ENCODE results near the gene STAM.

DNA sequence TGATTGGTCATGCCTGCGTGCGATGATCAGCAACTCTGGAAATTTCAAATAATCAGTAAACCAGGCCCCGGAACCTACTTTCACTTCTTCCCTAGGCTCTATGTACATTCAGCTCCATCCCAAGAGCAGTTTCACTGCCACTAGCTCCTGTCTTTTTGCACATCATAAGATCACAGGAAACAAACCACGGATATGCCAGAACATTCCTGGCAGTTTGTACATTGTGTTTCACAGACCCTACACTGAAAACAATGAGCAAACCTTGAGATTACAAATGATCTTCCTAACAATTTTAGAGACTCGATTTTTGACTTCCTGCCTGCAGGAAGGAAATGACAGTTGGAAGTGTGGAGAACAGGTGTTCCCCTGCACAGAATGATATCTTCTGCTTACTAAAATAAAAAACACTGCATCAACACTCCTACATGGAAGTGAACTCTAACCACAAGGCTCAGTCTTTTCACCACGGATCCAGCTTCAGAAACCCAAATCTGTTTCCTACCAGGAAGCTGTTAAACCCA is 100.5 kb downstream of the STAM start:
- TF ChIP-seq, protein P1, sequence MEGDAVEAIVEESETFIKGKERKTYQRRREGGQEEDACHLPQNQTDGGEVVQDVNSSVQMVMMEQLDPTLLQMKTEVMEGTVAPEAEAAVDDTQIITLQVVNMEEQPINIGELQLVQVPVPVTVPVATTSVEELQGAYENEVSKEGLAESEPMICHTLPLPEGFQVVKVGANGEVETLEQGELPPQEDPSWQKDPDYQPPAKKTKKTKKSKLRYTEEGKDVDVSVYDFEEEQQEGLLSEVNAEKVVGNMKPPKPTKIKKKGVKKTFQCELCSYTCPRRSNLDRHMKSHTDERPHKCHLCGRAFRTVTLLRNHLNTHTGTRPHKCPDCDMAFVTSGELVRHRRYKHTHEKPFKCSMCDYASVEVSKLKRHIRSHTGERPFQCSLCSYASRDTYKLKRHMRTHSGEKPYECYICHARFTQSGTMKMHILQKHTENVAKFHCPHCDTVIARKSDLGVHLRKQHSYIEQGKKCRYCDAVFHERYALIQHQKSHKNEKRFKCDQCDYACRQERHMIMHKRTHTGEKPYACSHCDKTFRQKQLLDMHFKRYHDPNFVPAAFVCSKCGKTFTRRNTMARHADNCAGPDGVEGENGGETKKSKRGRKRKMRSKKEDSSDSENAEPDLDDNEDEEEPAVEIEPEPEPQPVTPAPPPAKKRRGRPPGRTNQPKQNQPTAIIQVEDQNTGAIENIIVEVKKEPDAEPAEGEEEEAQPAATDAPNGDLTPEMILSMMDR (IDR thresholded peaks at IDR 0.05), result no peak
- TF ChIP-seq POLR2A (IDR thresholded peaks at IDR 0.05; ENCODE audit: low read depth) (no peak), POLR2AphosphoS5 (IDR thresholded peaks at IDR 0.05) (no peak)

Data from esophagus muscularis mucosa (tissue), 3 donors.